ENCODE results near the gene MCEMP1. TPM values are rescaled to one million over a fixed set of nuclear protein-coding genes. Genes with fewer than 3 reads are reported as not detected.
A peak's percentile ranks its signal among the peaks of the same experiment; 100 is the strongest.

Gene MCEMP1
- total and polyA plus RNA-seq, 11 donors, result 0.16 to 1.4 (median 0.54) TPM; not detected in 3

- DNase-seq, result no peak
- WGBS, 4 donors, result 37 to 65% (median 45%) methylated on average over 1 to 2 of the region's 2 CpGs; no CpG with 5 or more reads in 1 of the 4 donors
- no peak within 1 kb of the TSS for H3K4me3 ChIP-seq
- H3K27me3 ChIP-seq, result peaks cover 2 to 33% (median 16%) of the 10 kb centered on the region in 9 donors
- peaks cover 0 to 12% (median 0%) of the 10 kb centered on the region in 9 donors for H3K36me3 ChIP-seq
- no peak within 1 kb of the TSS for H3K27ac ChIP-seq
- H3K9me3 ChIP-seq, result no peaks in the 10 kb centered on the region
- ATAC-seq, result no peak
- no peak for TF ChIP-seq POLR2A (IDR thresholded peaks at IDR 0.05)
- TF ChIP-seq, protein P1, sequence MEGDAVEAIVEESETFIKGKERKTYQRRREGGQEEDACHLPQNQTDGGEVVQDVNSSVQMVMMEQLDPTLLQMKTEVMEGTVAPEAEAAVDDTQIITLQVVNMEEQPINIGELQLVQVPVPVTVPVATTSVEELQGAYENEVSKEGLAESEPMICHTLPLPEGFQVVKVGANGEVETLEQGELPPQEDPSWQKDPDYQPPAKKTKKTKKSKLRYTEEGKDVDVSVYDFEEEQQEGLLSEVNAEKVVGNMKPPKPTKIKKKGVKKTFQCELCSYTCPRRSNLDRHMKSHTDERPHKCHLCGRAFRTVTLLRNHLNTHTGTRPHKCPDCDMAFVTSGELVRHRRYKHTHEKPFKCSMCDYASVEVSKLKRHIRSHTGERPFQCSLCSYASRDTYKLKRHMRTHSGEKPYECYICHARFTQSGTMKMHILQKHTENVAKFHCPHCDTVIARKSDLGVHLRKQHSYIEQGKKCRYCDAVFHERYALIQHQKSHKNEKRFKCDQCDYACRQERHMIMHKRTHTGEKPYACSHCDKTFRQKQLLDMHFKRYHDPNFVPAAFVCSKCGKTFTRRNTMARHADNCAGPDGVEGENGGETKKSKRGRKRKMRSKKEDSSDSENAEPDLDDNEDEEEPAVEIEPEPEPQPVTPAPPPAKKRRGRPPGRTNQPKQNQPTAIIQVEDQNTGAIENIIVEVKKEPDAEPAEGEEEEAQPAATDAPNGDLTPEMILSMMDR (IDR thresholded peaks at IDR 0.05), result no peak
- H3K4me1 ChIP-seq, result peaks cover 3 to 47% (median 13%) of the 10 kb centered on the region in 12 donors
- intact Hi-C loops (cut with DNase I), result no loop called here
Observed at GRCh38 chr19:7633698-7634097, 43.2 kb upstream of the MCEMP1 start, which contains the start of gene PCP2. Gene PCP2, minus strand, starts transcription at chr19:7633719. Its CDS starts 262 bp downstream, at chr19:7633457.

DNA sequence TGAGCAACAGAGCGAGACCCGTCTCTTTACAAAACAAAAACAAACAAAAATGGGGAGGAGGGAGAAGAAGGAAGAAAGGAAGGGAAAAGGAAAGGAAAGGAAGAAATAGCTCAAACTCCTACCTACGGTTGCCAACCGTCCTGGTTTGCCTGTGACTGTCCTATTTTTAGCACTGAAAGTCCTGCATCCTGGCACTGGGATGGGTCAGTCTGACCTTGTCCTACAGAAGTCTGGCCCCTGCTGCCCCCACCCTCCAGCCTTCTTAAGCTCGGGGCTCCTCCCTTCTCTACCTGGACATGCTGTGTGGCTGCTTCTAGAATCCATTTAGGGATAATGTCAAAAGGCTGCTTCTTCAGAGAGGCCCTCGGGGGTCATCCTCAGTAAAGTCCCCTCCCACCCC is 41.2 kb upstream of the MCEMP1 start:
- DNase-seq (no peak), ATAC-seq (peak in 1 of 4 donors; percentile 25)
- WGBS, 4 donors, result 34 to 49% (median 40%) methylated on average over 6 of the region's 6 CpGs
- intact Hi-C loops (cut with DNase I), result no loop called here
- H3K27me3 ChIP-seq, result peaks cover 2 to 38% (median 17%) of the 10 kb centered on the region in 9 donors
- peaks cover 0 to 36% (median 5%) of the 10 kb centered on the region in 12 donors for H3K4me1 ChIP-seq
- no peak overlapping the region for H3K27ac ChIP-seq
- H3K9me3 ChIP-seq, result no peaks in the 10 kb centered on the region
- H3K36me3 ChIP-seq, result peaks cover 0 to 12% (median 0%) of the 10 kb centered on the region in 9 donors
- TF ChIP-seq, protein P1 (IDR thresholded peaks at IDR 0.05), result no peak
- no peak for TF ChIP-seq POLR2A (IDR thresholded peaks at IDR 0.05)
- H3K4me3 ChIP-seq, result no peak overlapping the region

DNA sequence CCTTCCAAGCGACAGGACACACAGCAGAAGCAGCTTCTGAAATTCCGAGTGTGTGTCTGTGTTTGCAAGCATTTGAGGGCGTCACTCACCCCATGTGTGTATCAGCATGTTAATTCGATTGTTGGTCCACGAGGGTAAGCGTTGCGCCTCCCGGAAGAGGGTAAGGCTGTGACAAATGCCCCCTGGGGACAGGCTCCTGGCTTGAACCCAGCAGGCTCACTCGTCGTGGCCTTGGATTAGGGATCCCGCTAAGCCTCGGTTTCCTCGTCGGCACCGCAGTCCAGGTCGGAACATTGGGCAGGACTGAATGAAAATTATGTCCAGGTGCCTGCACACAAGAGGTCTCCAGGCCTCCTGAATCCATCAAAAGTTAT is 40.6 kb upstream of the MCEMP1 start:
- Histone ChIP-seq H3K9me3 (no peaks in the 10 kb centered on the region), H3K27me3 (peaks cover 2 to 38% (median 17%) of the 10 kb centered on the region in 9 donors), H3K27ac (peak overlapping the region in 1 of 12 donors; percentile 90), H3K4me1 (peaks cover 0 to 29% (median 0%) of the 10 kb centered on the region in 12 donors), H3K36me3 (peaks cover 0 to 12% (median 0%) of the 10 kb centered on the region in 9 donors), H3K4me3 (peak overlapping the region in 5 of 12 donors; percentile 35 to 75 (median 42))
- DNase-seq (peak in 2 of 5 donors; percentile 9 to 49), ATAC-seq (no peak)
- TF ChIP-seq, protein P1 (IDR thresholded peaks at IDR 0.05), result no peak
- TF ChIP-seq POLR2A (IDR thresholded peaks at IDR 0.05), result no peak
- intact Hi-C loops (cut with DNase I), result no loop called here
- 61 to 71% (median 67%) methylated on average over 7 to 16 of the region's 16 CpGs for WGBS, 4 donors

- Histone ChIP-seq H3K36me3 (peaks cover 0 to 10% (median 0%) of the 10 kb centered on the region in 9 donors), H3K4me3 (peak within 1 kb of the TSS; percentile 9 to 75 (median 36)), H3K27ac (peak within 1 kb of the TSS in 6 of 12 donors; percentile 6 to 90 (median 28)), H3K27me3 (peaks cover 2 to 38% (median 17%) of the 10 kb centered on the region in 9 donors), H3K4me1 (peaks cover 0 to 27% (median 0%) of the 10 kb centered on the region in 12 donors), H3K9me3 (no peaks in the 10 kb centered on the region)
- no peak for TF ChIP-seq POLR2A (IDR thresholded peaks at IDR 0.05)
- TF ChIP-seq, protein P1 (IDR thresholded peaks at IDR 0.05), result no peak
- intact Hi-C loops (cut with DNase I), result no loop called here
- WGBS, 4 donors, result 2 to 17% (median 6%) methylated on average over 1 to 61 of the region's 61 CpGs
- DNase-seq (peak in 4 of 5 donors; percentile 3 to 87 (median 58)), ATAC-seq (peak in 3 of 4 donors; percentile 63 to 72 (median 66))
Observed at GRCh38 chr19:7636691-7637373, 40.1 kb upstream of the MCEMP1 start, which contains the start of gene STXBP2. Gene STXBP2, plus strand, starts transcription at chr19:7637110. Its CDS starts 40 bp downstream, at chr19:7637150.
